Activated CD4-positive, alpha-beta T cell treated with anti-CD3 and anti-CD28 coated beads for 48 hours (primary cell): ENCODE data around the gene UBAP2L.
"Not testable (repeated sequence)": the region's sequence is repeated elsewhere in the genome, so short reads cannot be mapped to it uniquely, and the experiment has no call there.

Experiments used
- DNase-seq: peaks from one replicate; pipeline ENCODE4 v3.0.0-alpha.2; 2020

UBAP2L gene

GRCh38 chr1:154312229-154313065, 91.7 kb downstream of the UBAP2L start:
- DNase-seq = not testable (repeated sequence)

- DNase-seq = no peak
Observed at GRCh38 chr1:154313066-154313356, 92.3 kb downstream of the UBAP2L start.

GRCh38 chr1:154314226-154314625, 93.5 kb downstream of the UBAP2L start:
- DNase-seq = not testable (repeated sequence)

- DNase-seq = no peak
Observed at GRCh38 chr1:154316704-154317103, 95.9 kb downstream of the UBAP2L start.

- no peak for DNase-seq
Observed at GRCh38 chr1:154318386-154318785, 97.6 kb downstream of the UBAP2L start.
